Tibial nerve (tissue), 4 donors: ENCODE results near the gene ULK1. TPM values are rescaled to one million over a fixed set of nuclear protein-coding genes. Genes with fewer than 3 reads are reported as not detected.

Experiments
- DNase-seq, 2 donors: peaks; one replicate each; pipeline ENCODE4 v3.0.0-alpha.2; 2019; ENCODE audit warnings: low spot score in 2 of 2
- H3K27ac ChIP-seq, 4 donors: fragments of 200-600 bp; sonication (generic) in 3 of 4; one replicate each; pipeline ENCODE4 v1.5.1; 2017 to 2019; ENCODE audit warnings: mild to moderate bottlenecking in 1 of 4
- H3K27me3 ChIP-seq, 2 donors: fragments of 200-600 bp; sonication (generic) in 1 of 2; one replicate each; pipeline versions ENCODE4 v1.5.1 to v1.6.0; 2017 to 2019
- H3K36me3 ChIP-seq, 3 donors: fragments of 200-600 bp; sonication (generic); one replicate each; pipeline ENCODE4 v1.5.1; 2018 to 2019
- H3K4me1 ChIP-seq, 4 donors: fragments of 200-600 bp; sonication (generic) in 3 of 4; one replicate each; pipeline ENCODE4 v1.5.1; 2017 to 2019
- H3K4me3 ChIP-seq, 4 donors: fragments of 200-600 bp; sonication (generic) in 3 of 4; one replicate each; pipeline ENCODE4 v1.5.1; 2017 to 2019; ENCODE audit warnings: mild to moderate bottlenecking in 1 of 4, moderate library complexity in 1 of 4
- H3K9me3 ChIP-seq, 4 donors: fragments of 200-600 bp; sonication (generic) in 3 of 4; one replicate each; pipeline ENCODE4 v1.5.1; 2017 to 2019
- EP300 ChIP-seq, 2 donors: sonication (generic); formaldehyde crosslinking; IDR thresholded peaks; one replicate each; pipeline ENCODE4 v1.6.1; 2017; ENCODE audit warnings: antibody characterized with exemption in 2 of 2, mild to moderate bottlenecking in 1 of 2
- POLR2A ChIP-seq, 2 donors: fragments of 450-650 bp; IDR thresholded peaks; one replicate each; pipeline ENCODE4 v1.6.1; 2017; ENCODE audit warnings: antibody characterized with exemption in 2 of 2, mild to moderate bottlenecking in 2 of 2, moderate library complexity in 2 of 2
- WGBS, 2 donors: methylation state at CpG; one replicate each; pipeline ENCODE4 v1.1.5; 2018; 5-methylcytosine and 5-hydroxymethylcytosine counted together
- total RNA-seq, 4 donors: library from RNA; depleted of rRNA; stranded (reverse); fragments of >200 nt; gene quantifications; one replicate each; pipeline ENCODE4 v1.1.0, GENCODE V29; 2016
- TF ChIP-seq, protein P1 (sequence below), 5 experiments: fragments of 200-600 bp in 3 of 5; fragments of 450-650 bp in 2 of 5; sonication (generic) in 3 of 5; IDR thresholded peaks; one replicate each; pipeline ENCODE4 v1.5.1; 2016 to 2019; ENCODE audit warnings: antibody characterized with exemption in 5 of 5, mild to moderate bottlenecking in 3 of 5, moderate library complexity in 2 of 5

Gene ULK1
- total RNA-seq, 4 donors from 2014 or later = 19.9 to 52.2 (median 38.0) TPM

GRCh38 chr12:131860472-131861260 is 33.8 kb upstream of the ULK1 start:
- TF ChIP-seq, protein P1, sequence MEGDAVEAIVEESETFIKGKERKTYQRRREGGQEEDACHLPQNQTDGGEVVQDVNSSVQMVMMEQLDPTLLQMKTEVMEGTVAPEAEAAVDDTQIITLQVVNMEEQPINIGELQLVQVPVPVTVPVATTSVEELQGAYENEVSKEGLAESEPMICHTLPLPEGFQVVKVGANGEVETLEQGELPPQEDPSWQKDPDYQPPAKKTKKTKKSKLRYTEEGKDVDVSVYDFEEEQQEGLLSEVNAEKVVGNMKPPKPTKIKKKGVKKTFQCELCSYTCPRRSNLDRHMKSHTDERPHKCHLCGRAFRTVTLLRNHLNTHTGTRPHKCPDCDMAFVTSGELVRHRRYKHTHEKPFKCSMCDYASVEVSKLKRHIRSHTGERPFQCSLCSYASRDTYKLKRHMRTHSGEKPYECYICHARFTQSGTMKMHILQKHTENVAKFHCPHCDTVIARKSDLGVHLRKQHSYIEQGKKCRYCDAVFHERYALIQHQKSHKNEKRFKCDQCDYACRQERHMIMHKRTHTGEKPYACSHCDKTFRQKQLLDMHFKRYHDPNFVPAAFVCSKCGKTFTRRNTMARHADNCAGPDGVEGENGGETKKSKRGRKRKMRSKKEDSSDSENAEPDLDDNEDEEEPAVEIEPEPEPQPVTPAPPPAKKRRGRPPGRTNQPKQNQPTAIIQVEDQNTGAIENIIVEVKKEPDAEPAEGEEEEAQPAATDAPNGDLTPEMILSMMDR (IDR thresholded peaks at IDR 0.05) = no peak
- peak in 1 of 2 donors; percentile 10 for TF ChIP-seq EP300 (IDR thresholded peaks at IDR 0.05)
- Histone ChIP-seq H3K36me3 (no peaks in the 10 kb centered on the region), H3K27me3 (peaks cover 0 to 17% of the 10 kb centered on the region in 2 donors), H3K4me1 (peaks cover 0 to 20% (median 0%) of the 10 kb centered on the region in 4 donors), H3K27ac (no peak overlapping the region), H3K9me3 (no peaks in the 10 kb centered on the region), H3K4me3 (no peak overlapping the region)
- 36 to 40% methylated on average over 13 to 22 of the region's 22 CpGs for WGBS, 2 donors
- DNase-seq = peak; percentile 32 to 36

- no peak for DNase-seq
- Histone ChIP-seq H3K36me3 (no peaks in the 10 kb centered on the region), H3K4me1 (peaks cover 0 to 20% (median 0%) of the 10 kb centered on the region in 4 donors), H3K27me3 (peaks cover 0 to 9% of the 10 kb centered on the region in 2 donors), H3K4me3 (no peak overlapping the region), H3K9me3 (no peaks in the 10 kb centered on the region), H3K27ac (no peak overlapping the region)
- 86 to 88% methylated on average over 12 of the region's 12 CpGs for WGBS, 2 donors
- TF ChIP-seq EP300 (IDR thresholded peaks at IDR 0.05) = no peak
- TF ChIP-seq, protein P1 (IDR thresholded peaks at IDR 0.05) = no peak
- no peak for TF ChIP-seq POLR2A (IDR thresholded peaks at IDR 0.05)
Observed at GRCh38 chr12:131861261-131862083, 33.0 kb upstream of the ULK1 start.

DNA sequence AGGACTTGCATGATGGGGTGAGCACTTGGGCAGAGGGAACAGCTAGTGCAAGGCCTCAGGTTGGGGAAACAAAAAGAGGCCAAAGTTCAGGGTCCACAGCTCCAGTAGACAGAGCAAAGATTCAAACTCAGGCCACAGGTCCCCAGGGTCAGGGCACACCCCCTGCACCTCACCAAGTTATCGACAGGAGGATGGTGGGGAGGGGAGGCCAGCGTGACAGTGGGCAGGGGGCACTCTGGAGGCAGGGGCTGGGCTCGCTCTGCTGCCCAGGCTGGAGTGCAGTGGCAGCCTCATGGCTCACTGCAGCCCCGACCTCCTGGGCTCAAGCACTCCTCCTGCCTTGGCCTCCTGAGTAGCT is 32.4 kb upstream of the ULK1 start:
- no peak for TF ChIP-seq EP300 (IDR thresholded peaks at IDR 0.05)
- TF ChIP-seq, protein P1 (IDR thresholded peaks at IDR 0.05) = no peak
- TF ChIP-seq POLR2A (IDR thresholded peaks at IDR 0.05) = no peak
- H3K27me3 ChIP-seq = peaks cover 0 to 6% of the 10 kb centered on the region in 2 donors
- no peaks in the 10 kb centered on the region for H3K36me3 ChIP-seq
- no peak for DNase-seq
- H3K4me3 ChIP-seq = no peak overlapping the region
- H3K4me1 ChIP-seq = peaks cover 0 to 20% (median 0%) of the 10 kb centered on the region in 4 donors
- 70 to 83% methylated on average over 4 of the region's 4 CpGs for WGBS, 2 donors
- H3K27ac ChIP-seq = no peak overlapping the region
- no peaks in the 10 kb centered on the region for H3K9me3 ChIP-seq

DNA sequence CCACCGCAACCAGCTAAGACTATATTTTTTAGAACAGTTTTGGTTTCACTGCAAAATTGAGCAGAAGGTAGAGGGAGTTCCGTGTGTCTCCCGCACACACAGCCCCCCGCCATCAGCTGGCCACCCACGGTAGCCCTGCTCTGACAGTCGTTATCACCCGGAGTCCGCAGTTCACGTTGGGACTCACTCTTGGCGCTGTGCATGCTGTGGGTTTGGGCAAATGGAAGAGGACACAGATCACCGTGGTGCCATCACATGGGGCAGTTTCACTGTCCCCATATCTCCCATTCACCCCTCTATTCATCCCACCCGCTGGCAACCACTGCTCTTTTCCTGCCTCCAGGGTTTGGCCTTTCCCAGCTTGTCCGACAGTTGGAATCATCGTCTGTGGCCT is 31.8 kb upstream of the ULK1 start:
- TF ChIP-seq POLR2A (IDR thresholded peaks at IDR 0.05) (no peak), EP300 (IDR thresholded peaks at IDR 0.05) (no peak)
- TF ChIP-seq, protein P1 (IDR thresholded peaks at IDR 0.05) = no peak
- Histone ChIP-seq H3K9me3 (no peaks in the 10 kb centered on the region), H3K4me1 (peaks cover 0 to 20% (median 0%) of the 10 kb centered on the region in 4 donors), H3K27ac (no peak overlapping the region), H3K27me3 (peaks cover 0 to 6% of the 10 kb centered on the region in 2 donors), H3K36me3 (no peaks in the 10 kb centered on the region), H3K4me3 (no peak overlapping the region)
- DNase-seq = no peak
- WGBS, 2 donors = 60 to 66% methylated on average over 14 of the region's 14 CpGs
